IMR-90 (cell line): Measurements from ENCODE around the gene SBF1. TPM values are rescaled to one million over a fixed set of nuclear protein-coding genes. Genes with fewer than 3 reads are reported as not detected.

Source experiments
- ATAC-seq: fragments of 200-7000 bp; cut with Tn5 transposase; 2 replicates; pipeline ENCODE4 v1.9.1; 2020; ENCODE audit warnings: low read depth, mild to moderate bottlenecking, moderate library complexity
- BruUV-seq: library from RNA; stranded (reverse); fragments of 400-500 nt; replicated peaks from 2 replicates; lab custom pipeline; 2021; lab: Mats Ljungman, UMichigan
- CTCF ChIA-PET: fragments of 300-600 bp; formaldehyde crosslinking; extraction: SDS; loops from one replicate; lab custom pipeline; 2021; ENCODE audit warnings: antibody characterized with exemption; lab: Yijun Ruan, JAX
- POLR2A ChIA-PET: fragments of 300-600 bp; sonication (Branson Sonifier 250); formaldehyde crosslinking; loops from one replicate; lab custom pipeline; 2022; ENCODE audit warnings: antibody characterized with exemption; ENCODE audit not compliant: unreplicated experiment; lab: Charles Lee
- DNase-seq: peaks from one replicate; pipeline ENCODE4 v3.0.0; 2013
- H2AFZ ChIP-seq: replicated peaks from 2 replicates; pipeline ENCODE3; 2013; ENCODE audit warnings: low read length, mild to moderate bottlenecking; ENCODE audit not compliant: poor library complexity
- H2AK5ac ChIP-seq: 2 replicates; pipeline ENCODE4 v1.6.1; 2013; ENCODE audit warnings: low read depth, low read length, inconsistent platforms
- H2AK9ac ChIP-seq: replicated peaks from 2 replicates; pipeline ENCODE3; 2013; ENCODE audit warnings: mild to moderate bottlenecking, low read depth, low read length, moderate library complexity; ENCODE audit not compliant: poor library complexity
- H2BK120ac ChIP-seq: 2 replicates; pipeline ENCODE4 v1.6.1; 2013; ENCODE audit warnings: low read depth, low read length, inconsistent platforms
- H2BK15ac ChIP-seq: 3 replicates; pipeline ENCODE4 v1.6.1; 2013; ENCODE audit warnings: low read depth, low read length, inconsistent platforms
- H2BK20ac ChIP-seq: 2 replicates; pipeline ENCODE4 v1.6.1; 2013; ENCODE audit warnings: low read depth, mild to moderate bottlenecking, inconsistent platforms, low read length, moderate library complexity
- H2BK5ac ChIP-seq: 2 replicates; pipeline ENCODE4 v1.6.1; 2013; ENCODE audit warnings: mild to moderate bottlenecking, low read depth, low read length, inconsistent platforms; ENCODE audit not compliant: poor library complexity, severe bottlenecking
- H3K14ac ChIP-seq: replicated peaks from 2 replicates; pipeline ENCODE4 v1.6.1; 2013; ENCODE audit warnings: low read depth, low read length, inconsistent platforms
- H3K18ac ChIP-seq: 2 replicates; pipeline ENCODE4 v1.6.1; 2013; ENCODE audit warnings: low read depth, low read length, control low read depth
- H3K23ac ChIP-seq: 2 replicates; pipeline ENCODE4 v1.6.1; 2013; ENCODE audit warnings: low read depth, low read length, inconsistent platforms
- H3K27ac ChIP-seq: 2 replicates; pipeline ENCODE4 v1.5.1; 2013; ENCODE audit warnings: mild to moderate bottlenecking, control low read depth, low read length; ENCODE audit not compliant: insufficient read depth
- H3K27me3 ChIP-seq: 2 replicates; pipeline ENCODE4 v1.6.1; 2013; ENCODE audit warnings: low read length; ENCODE audit not compliant: control insufficient read depth, insufficient read depth
- H3K36me3 ChIP-seq: 2 replicates; pipeline ENCODE4 v1.6.1; 2013; ENCODE audit warnings: low read length, mixed read lengths; ENCODE audit not compliant: control insufficient read depth, insufficient read depth
- H3K4ac ChIP-seq: 2 replicates; pipeline ENCODE4 v1.6.1; 2013; ENCODE audit warnings: low read depth, low read length, inconsistent platforms
- H3K4me1 ChIP-seq: 2 replicates; pipeline ENCODE4 v1.6.1; 2013; ENCODE audit warnings: low read length, mixed read lengths; ENCODE audit not compliant: control insufficient read depth, insufficient read depth
- H3K4me2 ChIP-seq: 2 replicates; pipeline ENCODE4 v1.6.1; 2013; ENCODE audit warnings: low read depth, mild to moderate bottlenecking, control low read depth, low read length, moderate library complexity
- H3K4me3 ChIP-seq: 2 replicates; pipeline ENCODE4 v1.5.1; 2013; ENCODE audit warnings: low read depth, mild to moderate bottlenecking, control low read depth, low read length, moderate library complexity; ENCODE audit not compliant: insufficient read depth
- H3K56ac ChIP-seq: 2 replicates; pipeline ENCODE4 v1.6.1; 2013; ENCODE audit warnings: low read length, inconsistent platforms; ENCODE audit not compliant: insufficient read depth; ENCODE audit errors: extremely low read depth
- H3K79me1 ChIP-seq, 2 experiments: 2 replicates each; pipeline ENCODE4 v1.6.1; 2013; ENCODE audit warnings: low read length in 2 of 2, inconsistent platforms in 1 of 2, low read depth in 1 of 2
- H3K9ac ChIP-seq: 2 replicates; pipeline ENCODE4 v1.6.1; 2013; ENCODE audit warnings: low read depth, low read length, control low read depth
- H3K9me1 ChIP-seq: 2 replicates; pipeline ENCODE4 v1.6.1; 2013; ENCODE audit warnings: low read length, inconsistent platforms; ENCODE audit not compliant: insufficient read depth
- H3K9me3 ChIP-seq: 2 replicates; pipeline ENCODE4 v1.6.1; 2013; ENCODE audit warnings: low read length; ENCODE audit not compliant: control insufficient read depth, insufficient read depth
- H4K20me1 ChIP-seq: 2 replicates; pipeline ENCODE4 v1.6.1; 2013; ENCODE audit warnings: low read length, inconsistent platforms; ENCODE audit not compliant: insufficient read depth
- H4K5ac ChIP-seq: 2 replicates; pipeline ENCODE4 v1.6.1; 2013; ENCODE audit warnings: mild to moderate bottlenecking, low read depth, low read length, control low read depth
- H4K8ac ChIP-seq, 2 experiments: 2 replicates each; pipeline ENCODE4 v1.6.1; 2013; ENCODE audit warnings: low read depth in 2 of 2, low read length in 2 of 2, control low read depth in 1 of 2, inconsistent platforms in 1 of 2
- H4K91ac ChIP-seq: 2 replicates; pipeline ENCODE4 v1.6.1; 2013; ENCODE audit warnings: low read depth, low read length, inconsistent platforms; ENCODE audit not compliant: insufficient read depth
- BHLHE40 ChIP-seq: fragments of 150-350 bp; IDR thresholded peaks from 2 replicates; pipeline ENCODE4 v1.6.1; 2016; ENCODE audit warnings: mild to moderate bottlenecking, low read depth, low read length
- CEBPB ChIP-seq: IDR thresholded peaks from 2 replicates; pipeline ENCODE4 v1.6.1; 2012; ENCODE audit warnings: low read depth, low read length, improper control_type of control experiment
- CHD1 ChIP-seq: IDR thresholded peaks from 2 replicates; pipeline ENCODE4 v1.6.1; 2012; ENCODE audit warnings: low read depth, low read length, improper control_type of control experiment
- FOS ChIP-seq: fragments of 150-350 bp; IDR thresholded peaks from 2 replicates; pipeline ENCODE4 v1.6.1; 2016; ENCODE audit warnings: low read depth, low read length
- MAFK ChIP-seq: IDR thresholded peaks from 2 replicates; pipeline ENCODE4 v1.6.1; 2012; ENCODE audit warnings: low read depth, low read length, improper control_type of control experiment
- MAZ ChIP-seq: IDR thresholded peaks from 2 replicates; pipeline ENCODE4 v1.6.1; 2012; ENCODE audit warnings: low read depth, mild to moderate bottlenecking, low read length, improper control_type of control experiment, moderate library complexity, borderline replicate concordance
- MXI1 ChIP-seq: IDR thresholded peaks from 2 replicates; pipeline ENCODE4 v1.6.1; 2012; ENCODE audit warnings: low read depth, mild to moderate bottlenecking, low read length, moderate library complexity, borderline replicate concordance
- NFE2L2 ChIP-seq: fragments of 150-350 bp; IDR thresholded peaks from 2 replicates; pipeline ENCODE4 v1.6.1; 2016; ENCODE audit warnings: low read depth, mild to moderate bottlenecking, low read length
- POLR2A ChIP-seq: IDR thresholded peaks from 2 replicates; pipeline ENCODE4 v1.6.1; 2012; ENCODE audit warnings: mild to moderate bottlenecking, low read depth, low read length
- RAD21 ChIP-seq: IDR thresholded peaks from 2 replicates; pipeline ENCODE4 v1.6.1; 2012; ENCODE audit warnings: low read length, improper control_type of control experiment
- RCOR1 ChIP-seq: IDR thresholded peaks from 2 replicates; pipeline ENCODE4 v1.6.1; 2012; ENCODE audit warnings: mild to moderate bottlenecking, low read length, improper control_type of control experiment; ENCODE audit not compliant: insufficient replicate concordance
- RFX5 ChIP-seq: IDR thresholded peaks from 2 replicates; pipeline ENCODE4 v1.8.0; 2012; ENCODE audit warnings: low read depth, mild to moderate bottlenecking, low read length, moderate library complexity
- whole genome bisulfite sequencing, 2 experiments: methylation state at CpG; one replicate each; pipeline versions ENCODE4 v1.1.5 to v1.1.7; 2013; ENCODE audit warnings: missing lambda C conversion rate in 2 of 2; ENCODE audit not compliant: insufficient read length in 1 of 2; ENCODE audit errors: extremely low coverage in 2 of 2; 5-methylcytosine and 5-hydroxymethylcytosine counted together
- dilution Hi-C: fragments of 300-500 bp; cut with HindIII; formaldehyde crosslinking; loops from one replicate; pipeline ENCODE4 v1.14.3; 2018; ENCODE audit warnings: low sequenced_read_pairs; ENCODE audit not compliant: unreplicated experiment
- in situ Hi-C: fragments of 300-500 bp; cut with MboI; formaldehyde crosslinking; loops from 3 replicates; pipeline ENCODE4 v1.14.3; 2019; ENCODE audit warnings: low sequenced_read_pairs, inconsistent platforms, mixed read lengths
- intact Hi-C: fragments of 100-400 bp; cut with micrococcal nuclease; formaldehyde crosslinking; loops from 2 replicates; pipeline ENCODE4 v1.10.0; 2022
- polyA plus RNA-seq, 3 experiments: library from polyadenylated mRNA; depleted of rRNA; stranded (reverse); fragments of >200 nt; gene quantifications; 2 replicates each; pipeline ENCODE4 v1.2.3, GENCODE V29; 2012; ENCODE audit warnings: low replicate concordance in 1 of 3
- total RNA-seq: library from RNA; depleted of rRNA; stranded (reverse); fragments of >200 nt; gene quantifications from 2 replicates; pipeline ENCODE4 v1.2.3, GENCODE V29; 2012
- TF ChIP-seq, protein P1 (sequence below): fragments of 150-350 bp; IDR thresholded peaks from 2 replicates; pipeline ENCODE4 v1.6.1; 2017; ENCODE audit warnings: mild to moderate bottlenecking, antibody characterized with exemption, low read length, low read depth
- TF ChIP-seq, protein P2 (sequence below): fragments of 150-350 bp; IDR thresholded peaks from 2 replicates; pipeline ENCODE4 v1.6.1; 2016; ENCODE audit warnings: low read depth, mild to moderate bottlenecking, low read length, moderate library complexity, borderline replicate concordance
- TF ChIP-seq, protein P3 (sequence below): conservative IDR thresholded peaks from 2 replicates; pipeline ENCODE4 v1.5.1; 2012; ENCODE audit warnings: mild to moderate bottlenecking, low read depth, low read length, improper control_type of control experiment

SBF1 gene
- total and polyA plus RNA-seq, 2 of the 4 experiments (the other 2 are of a cell fraction) = 21.5 to 33.2 TPM

DNA sequence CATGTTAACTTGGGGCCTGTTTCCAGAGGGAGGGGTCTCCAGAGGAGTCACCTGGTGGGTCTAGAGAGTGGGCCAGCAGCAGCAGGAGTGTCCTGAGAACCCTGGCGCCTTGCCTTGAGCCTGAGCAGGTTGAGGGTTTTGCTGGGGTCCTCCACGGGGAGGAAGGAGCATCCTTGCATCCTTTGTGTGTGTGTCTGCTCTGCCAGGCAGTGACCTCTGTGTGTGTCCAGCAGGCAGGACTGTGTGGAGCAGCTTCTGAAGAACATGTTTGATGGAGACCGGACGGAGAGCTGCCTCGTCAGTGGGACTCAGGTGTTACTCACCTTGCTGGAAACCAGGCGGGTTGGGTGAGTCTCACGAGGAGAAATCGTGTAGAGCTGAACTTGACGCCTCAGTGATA, 55.7 kb downstream of the SBF1 start:
- peaks cover 7 to 12% of the 10 kb centered on the region in 2 experiments; a peak in 2 of 4 replicates for H3K79me1 ChIP-seq
- H4K20me1 ChIP-seq = peaks cover 13% of the 10 kb centered on the region
- H2BK20ac ChIP-seq = no peak overlapping the region
- ChIA-PET CTCF (no interaction called here), POLR2A (no interaction called here)
- no peak overlapping the region for H2BK5ac ChIP-seq
- peaks cover 81% of the 10 kb centered on the region for H3K36me3 ChIP-seq
- no peak overlapping the region for H3K4me3 ChIP-seq
- WGBS, 2 experiments = 99% methylated on average over 7 of the region's 9 CpGs; no CpG with 5 or more reads in 1 of the 2 experiments
- no peak overlapping the region for H3K18ac ChIP-seq
- H3K23ac ChIP-seq = no peak overlapping the region
- dilution Hi-C loops = no loop called here
- no peaks in the 10 kb centered on the region for H3K27me3 ChIP-seq
- BruUV-seq = no TSS peak
- ATAC-seq = no peak
- no peak overlapping the region for H4K5ac ChIP-seq
- DNase-seq = no peak
- H2AK5ac ChIP-seq = no peak overlapping the region
- in situ Hi-C loops = no loop called here
- H3K4me1 ChIP-seq = no peaks in the 10 kb centered on the region
- no peak overlapping the region for H4K91ac ChIP-seq
- no peak overlapping the region for H3K27ac ChIP-seq
- H3K14ac ChIP-seq = no peak overlapping the region
- no peak overlapping the region for H4K8ac ChIP-seq
- H2BK120ac ChIP-seq = no peak overlapping the region
- H3K9me3 ChIP-seq = no peaks in the 10 kb centered on the region
- no peak overlapping the region for H3K9ac ChIP-seq
- no peak overlapping the region for H3K4me2 ChIP-seq
- TF ChIP-seq POLR2A (no peak), MAFK (no peak), FOS (no peak), MXI1 (no peak), RAD21 (no peak), BHLHE40 (no peak), CHD1 (no peak), MAZ (no peak), NFE2L2 (no peak), RFX5 (no peak), CEBPB (no peak), RCOR1 (no peak)
- TF ChIP-seq, protein P1, sequence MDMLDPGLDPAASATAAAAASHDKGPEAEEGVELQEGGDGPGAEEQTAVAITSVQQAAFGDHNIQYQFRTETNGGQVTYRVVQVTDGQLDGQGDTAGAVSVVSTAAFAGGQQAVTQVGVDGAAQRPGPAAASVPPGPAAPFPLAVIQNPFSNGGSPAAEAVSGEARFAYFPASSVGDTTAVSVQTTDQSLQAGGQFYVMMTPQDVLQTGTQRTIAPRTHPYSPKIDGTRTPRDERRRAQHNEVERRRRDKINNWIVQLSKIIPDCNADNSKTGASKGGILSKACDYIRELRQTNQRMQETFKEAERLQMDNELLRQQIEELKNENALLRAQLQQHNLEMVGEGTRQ = no peak
- TF ChIP-seq, protein P2, sequence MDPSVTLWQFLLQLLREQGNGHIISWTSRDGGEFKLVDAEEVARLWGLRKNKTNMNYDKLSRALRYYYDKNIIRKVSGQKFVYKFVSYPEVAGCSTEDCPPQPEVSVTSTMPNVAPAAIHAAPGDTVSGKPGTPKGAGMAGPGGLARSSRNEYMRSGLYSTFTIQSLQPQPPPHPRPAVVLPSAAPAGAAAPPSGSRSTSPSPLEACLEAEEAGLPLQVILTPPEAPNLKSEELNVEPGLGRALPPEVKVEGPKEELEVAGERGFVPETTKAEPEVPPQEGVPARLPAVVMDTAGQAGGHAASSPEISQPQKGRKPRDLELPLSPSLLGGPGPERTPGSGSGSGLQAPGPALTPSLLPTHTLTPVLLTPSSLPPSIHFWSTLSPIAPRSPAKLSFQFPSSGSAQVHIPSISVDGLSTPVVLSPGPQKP = no peak
- TF ChIP-seq, protein P3, sequence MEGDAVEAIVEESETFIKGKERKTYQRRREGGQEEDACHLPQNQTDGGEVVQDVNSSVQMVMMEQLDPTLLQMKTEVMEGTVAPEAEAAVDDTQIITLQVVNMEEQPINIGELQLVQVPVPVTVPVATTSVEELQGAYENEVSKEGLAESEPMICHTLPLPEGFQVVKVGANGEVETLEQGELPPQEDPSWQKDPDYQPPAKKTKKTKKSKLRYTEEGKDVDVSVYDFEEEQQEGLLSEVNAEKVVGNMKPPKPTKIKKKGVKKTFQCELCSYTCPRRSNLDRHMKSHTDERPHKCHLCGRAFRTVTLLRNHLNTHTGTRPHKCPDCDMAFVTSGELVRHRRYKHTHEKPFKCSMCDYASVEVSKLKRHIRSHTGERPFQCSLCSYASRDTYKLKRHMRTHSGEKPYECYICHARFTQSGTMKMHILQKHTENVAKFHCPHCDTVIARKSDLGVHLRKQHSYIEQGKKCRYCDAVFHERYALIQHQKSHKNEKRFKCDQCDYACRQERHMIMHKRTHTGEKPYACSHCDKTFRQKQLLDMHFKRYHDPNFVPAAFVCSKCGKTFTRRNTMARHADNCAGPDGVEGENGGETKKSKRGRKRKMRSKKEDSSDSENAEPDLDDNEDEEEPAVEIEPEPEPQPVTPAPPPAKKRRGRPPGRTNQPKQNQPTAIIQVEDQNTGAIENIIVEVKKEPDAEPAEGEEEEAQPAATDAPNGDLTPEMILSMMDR = no peak
- intact Hi-C loops = no loop called here
- H3K56ac ChIP-seq = no peak overlapping the region
- no peaks in the 10 kb centered on the region for H3K9me1 ChIP-seq
- H3K4ac ChIP-seq = no peak overlapping the region
- H2AFZ ChIP-seq = no peak overlapping the region
- H2BK15ac ChIP-seq = no peak overlapping the region
- H2AK9ac ChIP-seq = no peak overlapping the region
